Hepatocyte (in vitro differentiated cells): Measurements from ENCODE around the gene CPVL.

ENCODE experiments used
- EZH2 ChIP-seq: fragments of 200-600 bp; sonication (generic); IDR thresholded peaks from 2 replicates; pipeline ENCODE4 v1.6.1; 2016; ENCODE audit warnings: antibody characterized with exemption, mild to moderate bottlenecking, borderline replicate concordance
- EZH2phosphoT487 ChIP-seq: fragments of 200-600 bp; sonication (generic); IDR thresholded peaks from one replicate; pipeline ENCODE4 v1.6.1; 2018; ENCODE audit warnings: antibody characterized with exemption, mild to moderate bottlenecking, low read depth, moderate library complexity; ENCODE audit not compliant: unreplicated experiment, severe bottlenecking
- TF ChIP-seq, protein P1 (sequence below): fragments of 200-600 bp; sonication (generic); IDR thresholded peaks from 2 replicates; pipeline ENCODE4 v1.5.1; 2016; ENCODE audit warnings: antibody characterized with exemption, mild to moderate bottlenecking; ENCODE audit not compliant: poor library complexity

DNA sequence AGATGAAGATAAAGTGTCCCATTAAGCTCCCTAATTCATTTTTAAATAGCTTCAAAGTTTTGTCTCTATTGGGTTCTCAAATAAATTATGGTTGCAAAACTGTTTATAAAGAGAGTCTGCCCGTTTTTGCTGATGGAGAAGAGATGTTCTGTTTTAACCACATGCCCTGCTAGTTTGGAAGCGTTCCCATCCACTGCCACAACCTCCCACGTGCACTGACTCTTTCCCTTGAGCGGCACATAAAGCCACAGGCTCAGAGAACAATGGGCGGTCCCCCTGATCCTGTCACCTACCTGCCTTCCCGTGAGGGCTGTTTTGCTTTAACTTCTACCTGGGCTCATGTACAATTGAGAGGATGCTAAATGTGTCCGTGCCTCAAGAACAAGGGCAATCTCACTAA lies 65.5 kb downstream of the CPVL start:
- TF ChIP-seq, protein P1, sequence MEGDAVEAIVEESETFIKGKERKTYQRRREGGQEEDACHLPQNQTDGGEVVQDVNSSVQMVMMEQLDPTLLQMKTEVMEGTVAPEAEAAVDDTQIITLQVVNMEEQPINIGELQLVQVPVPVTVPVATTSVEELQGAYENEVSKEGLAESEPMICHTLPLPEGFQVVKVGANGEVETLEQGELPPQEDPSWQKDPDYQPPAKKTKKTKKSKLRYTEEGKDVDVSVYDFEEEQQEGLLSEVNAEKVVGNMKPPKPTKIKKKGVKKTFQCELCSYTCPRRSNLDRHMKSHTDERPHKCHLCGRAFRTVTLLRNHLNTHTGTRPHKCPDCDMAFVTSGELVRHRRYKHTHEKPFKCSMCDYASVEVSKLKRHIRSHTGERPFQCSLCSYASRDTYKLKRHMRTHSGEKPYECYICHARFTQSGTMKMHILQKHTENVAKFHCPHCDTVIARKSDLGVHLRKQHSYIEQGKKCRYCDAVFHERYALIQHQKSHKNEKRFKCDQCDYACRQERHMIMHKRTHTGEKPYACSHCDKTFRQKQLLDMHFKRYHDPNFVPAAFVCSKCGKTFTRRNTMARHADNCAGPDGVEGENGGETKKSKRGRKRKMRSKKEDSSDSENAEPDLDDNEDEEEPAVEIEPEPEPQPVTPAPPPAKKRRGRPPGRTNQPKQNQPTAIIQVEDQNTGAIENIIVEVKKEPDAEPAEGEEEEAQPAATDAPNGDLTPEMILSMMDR: no peak
- no peak for TF ChIP-seq EZH2
- no peak for TF ChIP-seq EZH2phosphoT487
